KG1 (cell line): ENCODE measurements around the gene AUTS2.

Source experiments
- DNase-seq: peaks from one replicate; lab custom pipeline; 2025; lab: John Stamatoyannopoulos, UW

Gene AUTS2

DNA sequence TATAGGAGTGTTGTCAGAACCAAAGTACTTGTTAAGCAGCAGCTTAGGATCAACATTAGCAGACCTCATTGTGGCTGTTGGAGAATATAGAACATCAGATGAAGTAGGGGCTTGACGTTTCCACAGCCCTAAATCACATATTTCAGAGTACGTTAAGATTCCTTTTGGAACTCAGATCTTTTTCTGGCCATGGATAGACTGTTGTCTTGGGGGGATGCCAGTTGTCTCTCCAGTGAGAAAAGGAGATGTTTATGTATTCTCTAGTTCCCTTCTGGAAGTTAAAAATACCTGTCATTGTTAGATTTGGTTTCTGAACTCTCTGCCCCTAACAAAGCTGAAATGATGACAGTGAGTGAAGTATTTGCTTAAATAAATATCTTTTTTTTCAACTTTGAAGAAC lies 191.3 kb downstream of the AUTS2 start:
- no peak for DNase-seq

GRCh38 chr7:69790977-69791724 lies 192.9 kb downstream of the AUTS2 start:
- no peak for DNase-seq

- DNase-seq, result no peak
These were observed 193.5 kb downstream of the AUTS2 start for GRCh38 chr7:69791739-69792138.

DNA sequence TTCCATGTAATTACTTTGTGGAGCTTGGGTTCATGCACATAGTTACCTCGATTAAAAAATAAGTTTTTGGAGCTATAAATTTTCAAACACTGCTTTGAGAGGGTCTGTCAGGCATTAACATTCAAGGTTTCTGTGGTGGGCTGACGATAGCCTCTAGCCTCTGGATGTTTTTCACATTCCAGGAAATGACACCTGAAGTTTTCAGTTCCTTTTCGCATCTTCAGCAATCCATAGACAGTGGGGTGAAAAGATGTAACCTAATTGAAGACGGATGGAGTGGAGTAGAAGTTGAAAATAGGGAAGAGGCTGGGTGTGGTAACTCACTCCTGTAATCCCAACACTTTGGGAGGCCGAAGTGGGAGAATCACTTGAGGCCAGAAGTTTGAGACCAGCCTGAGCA lies 197.7 kb downstream of the AUTS2 start:
- no peak for DNase-seq

- no peak for DNase-seq
These were observed 198.1 kb downstream of the AUTS2 start for GRCh38 chr7:69796416-69796815.

DNA sequence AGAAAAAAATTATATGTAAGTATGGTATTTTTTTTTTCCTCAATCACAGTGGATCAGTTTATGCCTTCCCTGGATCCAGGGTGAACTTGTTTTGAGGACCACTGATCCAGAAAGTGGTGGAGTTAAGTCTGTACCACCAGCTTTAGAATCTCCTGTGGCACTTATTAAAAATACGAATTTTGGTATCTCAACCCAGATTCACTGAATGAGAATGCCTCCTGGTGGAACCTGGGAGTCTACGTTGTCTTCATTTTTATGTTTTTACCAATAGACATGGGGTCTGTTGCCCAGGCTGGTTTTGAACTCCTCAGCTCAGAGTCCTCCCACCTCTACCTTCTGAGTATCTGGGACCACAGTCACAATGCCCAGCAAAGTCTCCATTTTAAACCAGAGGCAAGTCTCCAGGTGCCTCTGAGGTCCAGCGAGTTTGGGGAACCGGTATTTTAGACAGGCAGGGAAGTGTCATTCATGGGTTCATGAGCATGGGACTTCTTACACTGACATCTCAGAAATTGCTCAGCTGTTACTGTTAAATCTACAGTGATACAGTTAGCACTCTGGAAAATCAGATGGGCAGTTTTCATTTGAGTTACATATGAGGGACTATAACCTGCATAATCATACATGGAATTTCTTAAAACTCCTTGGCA lies 200.9 kb downstream of the AUTS2 start:
- no peak for DNase-seq

- no peak for DNase-seq
These were observed 201.7 kb downstream of the AUTS2 start for GRCh38 chr7:69799990-69800389.

GRCh38 chr7:69800495-69800894 lies 202.2 kb downstream of the AUTS2 start:
- no peak for DNase-seq

- DNase-seq, result no peak
These were observed 203.7 kb downstream of the AUTS2 start for GRCh38 chr7:69801729-69802682.

GRCh38 chr7:69803699-69804516 lies 205.6 kb downstream of the AUTS2 start:
- no peak for DNase-seq

GRCh38 chr7:69804962-69805361 lies 206.7 kb downstream of the AUTS2 start:
- DNase-seq, result no peak

- DNase-seq, result no peak
These were observed 210.1 kb downstream of the AUTS2 start for GRCh38 chr7:69808391-69808790.

- no peak for DNase-seq
These were observed 213.4 kb downstream of the AUTS2 start for GRCh38 chr7:69811476-69812308.

DNA sequence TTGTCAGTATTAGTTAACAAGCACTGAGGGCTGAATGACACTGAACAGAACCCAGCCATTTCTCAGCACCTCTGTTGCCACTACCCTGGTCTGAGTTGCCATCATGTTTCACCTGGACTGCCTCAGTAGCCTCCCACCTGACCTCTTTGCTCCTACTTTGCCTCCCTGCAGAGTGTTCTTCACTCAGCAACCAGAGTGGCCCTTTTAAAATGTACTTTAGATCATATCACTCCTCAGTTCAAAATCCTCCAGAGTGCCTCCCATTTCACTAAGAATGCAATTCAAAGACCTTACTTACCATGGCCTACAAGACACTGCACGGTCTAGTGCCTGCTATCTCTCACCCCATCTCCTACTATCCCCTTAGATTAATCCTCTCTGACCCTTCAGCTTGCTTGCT lies 214.5 kb downstream of the AUTS2 start:
- DNase-seq, result no peak

GRCh38 chr7:69813637-69814240 lies 215.5 kb downstream of the AUTS2 start:
- no peak for DNase-seq

- DNase-seq, result no peak
These were observed 216.2 kb downstream of the AUTS2 start for GRCh38 chr7:69814421-69814962.

- DNase-seq, result no peak
These were observed 218.2 kb downstream of the AUTS2 start for GRCh38 chr7:69816501-69816900.

DNA sequence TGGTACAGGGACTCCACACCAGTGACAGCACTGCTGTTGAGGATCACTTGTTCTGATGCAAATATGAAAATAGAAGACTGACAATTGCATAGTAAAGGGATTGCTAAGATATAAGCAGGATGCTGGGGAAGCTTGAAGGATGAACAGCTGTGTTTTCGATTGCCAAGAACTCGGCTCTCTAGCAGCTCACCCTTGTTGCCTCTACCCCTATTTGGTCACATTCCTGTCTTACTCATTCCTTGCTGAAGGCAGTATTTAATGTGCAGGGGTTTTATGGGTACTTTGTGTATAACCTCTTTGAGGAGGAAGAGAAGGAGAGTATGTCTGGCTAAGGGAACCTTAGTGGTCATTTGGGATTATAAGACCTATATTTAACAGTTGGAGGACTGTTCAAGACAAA lies 218.8 kb downstream of the AUTS2 start:
- DNase-seq, result no peak

- no peak for DNase-seq
These were observed 219.8 kb downstream of the AUTS2 start for GRCh38 chr7:69817841-69818635.
